Heart left ventricle (tissue), 13 donors: Measurements from ENCODE around the gene ITGB8.

Experiments
- CTCF ChIP-seq, 12 donors: fragments of 200-600 bp; sonication (generic) in 4 of 12; IDR thresholded peaks; one replicate each; pipeline versions ENCODE4 v1.5.0 to v1.8.0; 2018 to 2022; ENCODE audit warnings: antibody characterized with exemption in 12 of 12, mild to moderate bottlenecking in 5 of 12
- POLR2A ChIP-seq, 2 donors: fragments of 450-650 bp; IDR thresholded peaks; one replicate each; pipeline ENCODE4 v1.6.1; 2017; ENCODE audit warnings: antibody characterized with exemption in 2 of 2, mild to moderate bottlenecking in 2 of 2, moderate library complexity in 2 of 2
- donor health status: ischemic (EF 13 %, LVEDD 7.1; RV severe dilation, severe dysfunction).
- donor health status: DM: no; HTN: yes; CAD: no.
- donor health status: DM: no; HTN: no; CAD: no.
- donor health status: ischemic (EF 25% LVEDD 6.9; RV normal size, moderate dysfunction).
- donor health status: ischemic (EF 25% LVEDD 5.7; RV mildly dilated, moderate dysfunction).
- donor health status: ischemic (EF 35%, LVEDD 5.7; RV mildly dilated, moderate dysfunction).
- donor health status: nonischemic (EF 11% LVEDD 7.7; RV severe dilation, severe dysfunction).
- donor health status: DM: yes; HTN: yes; CAD: no.
- donor health status: PGD.
- donor health status: ischemic (EF 29% LVEDD 5.4; RV normal size, mild dysfunction).
- donor health status: nonischemic (EF 23%, LVEDD 6.1; RV moderate dilation, normal function).

GRCh38 chr7:20449176-20449575, 118.5 kb downstream of the ITGB8 start:
- TF ChIP-seq CTCF (IDR thresholded peaks at IDR 0.05): no peak
- no peak for TF ChIP-seq POLR2A (IDR thresholded peaks at IDR 0.05)
